ENCODE results near the gene MCTP2. TPM values are rescaled to one million over a fixed set of nuclear protein-coding genes. Genes with fewer than 3 reads are reported as not detected.

The MCTP2 gene
- total and polyA plus RNA-seq, 2 of the 13 experiments (the other 11 are each of a cell fraction or from before 2014, with no cell fraction given), result 5.1 to 8.6 TPM

DNA sequence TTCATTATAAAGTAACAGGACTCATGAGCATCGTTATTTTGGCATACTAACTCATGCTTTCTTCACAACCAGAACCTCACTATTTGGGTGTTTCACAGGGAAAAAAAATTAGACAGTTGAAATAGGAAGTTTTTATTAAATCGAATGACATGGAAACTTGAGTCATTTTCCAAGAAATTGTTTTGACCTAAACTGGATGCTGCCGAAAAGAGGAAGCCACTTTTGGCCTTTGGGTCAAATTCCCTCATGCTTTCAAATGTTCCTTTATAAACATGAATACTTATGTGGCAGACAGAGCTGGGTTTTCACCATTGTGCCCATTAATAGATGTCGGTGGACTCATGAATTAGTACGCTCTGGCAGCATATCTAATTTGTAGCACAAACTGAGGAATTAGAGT, 224.9 kb downstream of the MCTP2 start:
- POLR2A ChIA-PET, result no interaction called here
- no peak for ATAC-seq
- FAIRE-seq, result no peak
- TF ChIP-seq NFATC3 (CRISPR knock-in tag; IDR thresholded peaks at IDR 0.05) (no peak), TMF1 (CRISPR knock-in tag; IDR thresholded peaks at IDR 0.05; ENCODE audit: low read depth) (no peak), GLMP (CRISPR knock-in tag; IDR thresholded peaks at IDR 0.05; ENCODE audit: borderline replicate concordance) (no peak), ZNF160 (CRISPR knock-in tag; IDR thresholded peaks at IDR 0.05) (no peak), ZNF318 (CRISPR knock-in tag; IDR thresholded peaks at IDR 0.05) (no peak), ZFP37 (CRISPR knock-in tag; IDR thresholded peaks at IDR 0.05; ENCODE audit: borderline replicate concordance) (no peak), CCAR2 (optimal IDR thresholded peaks at IDR 0.05; ENCODE audit: low read depth, low read length) (no peak), ZSCAN31 (CRISPR knock-in tag; IDR thresholded peaks at IDR 0.05; ENCODE audit: low read depth) (no peak), DNMT3B (CRISPR knock-in tag; conservative IDR thresholded peaks at IDR 0.05) (no peak), MBNL3 (CRISPR knock-in tag; conservative IDR thresholded peaks at IDR 0.05) (no peak), ZNF570 (CRISPR knock-in tag; IDR thresholded peaks at IDR 0.05; ENCODE audit: borderline replicate concordance) (no peak), NR2C2 (CRISPR knock-in tag; IDR thresholded peaks at IDR 0.05; ENCODE audit: borderline replicate concordance) (no peak), ZNF556 (CRISPR knock-in tag; IDR thresholded peaks at IDR 0.05; ENCODE audit: borderline replicate concordance) (no peak), ZNF775 (CRISPR knock-in tag; IDR thresholded peaks at IDR 0.05; ENCODE audit: borderline replicate concordance) (no peak)
- TF ChIP-seq, protein P1, sequence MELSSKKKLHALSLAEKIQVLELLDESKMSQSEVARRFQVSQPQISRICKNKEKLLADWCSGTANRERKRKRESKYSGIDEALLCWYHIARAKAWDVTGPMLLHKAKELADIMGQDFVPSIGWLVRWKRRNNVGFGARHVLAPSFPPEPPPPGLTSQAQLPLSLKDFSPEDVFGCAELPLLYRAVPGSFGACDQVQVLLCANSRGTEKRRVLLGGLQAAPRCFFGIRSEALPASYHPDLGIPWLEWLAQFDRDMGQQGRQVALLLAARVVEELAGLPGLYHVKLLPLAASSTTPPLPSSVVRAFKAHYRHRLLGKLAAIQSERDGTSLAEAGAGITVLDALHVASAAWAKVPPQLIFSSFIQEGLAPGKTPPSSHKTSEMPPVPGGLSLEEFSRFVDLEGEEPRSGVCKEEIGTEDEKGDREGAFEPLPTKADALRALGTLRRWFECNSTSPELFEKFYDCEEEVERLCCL (CRISPR knock-in tag; IDR thresholded peaks at IDR 0.05; ENCODE audit: borderline replicate concordance), result no peak

More for the DNA sequence above, 224.9 kb downstream of the MCTP2 start:
- Histone ChIP-seq H3K4me2 (ENCODE audit: low read depth, low read length) (no peak overlapping the region), H3K27me3 (ENCODE audit: control insufficient read depth in 1 of 2, insufficient read depth in 2 of 2, low read length in 2 of 2) (no peaks in the 10 kb centered on the region), H3K9ac (ENCODE audit: insufficient read depth, low read depth, low read length) (no peak overlapping the region), H3K36me3 (replicated peaks in 1 of 2; ENCODE audit: control insufficient read depth in 1 of 2, insufficient read depth in 2 of 2, low read length in 2 of 2) (no peaks in the 10 kb centered on the region), H3K27ac (ENCODE audit: extremely low read length, insufficient read depth, low read length) (no peak overlapping the region), H2AFZ (ENCODE audit: low read length) (no peak overlapping the region), H3K4me1 (ENCODE audit: insufficient read depth, low read length) (no peaks in the 10 kb centered on the region), H3K9me3 (ENCODE audit: low read length) (no peaks in the 10 kb centered on the region), H3K4me3 (replicated peaks in 1 of 3; ENCODE audit: insufficient read depth in 1 of 3, low read depth in 2 of 3, low read length in 3 of 3) (no peak overlapping the region), H4K20me1 (ENCODE audit: insufficient read depth, low read length) (no peaks in the 10 kb centered on the region), H3K79me2 (ENCODE audit: insufficient read depth, low read length) (no peaks in the 10 kb centered on the region)
- WGBS (ENCODE audit: low lambda C conversion rate), result 53% methylated on average over 5 of the region's 5 CpGs
- CTCF ChIA-PET (ENCODE audit: low intra/inter-chr PET ratio, low total read pairs), result no interaction called here
- BruUV-seq (replicated peaks), result no TSS peak
- intact Hi-C loops (cut with micrococcal nuclease; ENCODE audit: unreplicated experiment), result no loop called here
- no peak for DNase-seq (ENCODE audit: low spot score)
- in situ Hi-C loops (cut with HindIII; ENCODE audit: extremely low pct_ligation_motif_present, low pct_unique_long_range_greater_than_20kb), result no loop called here

Data from HepG2 (cell line).